GM13977 (cell line): Measurements from ENCODE around the gene PIEZO1.

Experiments used
- DNase-seq: peaks from one replicate; pipeline ENCODE4 v3.0.0; 2012; ENCODE audit warnings: low spot score
- CTCF ChIP-seq: IDR thresholded peaks from 2 replicates; pipeline ENCODE4 v1.5.1; 2012; ENCODE audit warnings: mild to moderate bottlenecking, control low read depth; ENCODE audit not compliant: insufficient read depth; ENCODE audit errors: extremely low read depth, missing control alignments
- in situ Hi-C: fragments of 300-500 bp; cut with MboI; formaldehyde crosslinking; loops from one replicate; pipeline ENCODE4 v1.12.0; 2022; ENCODE audit warnings: low sequenced_read_pairs, low pct_unique_long_range_greater_than_20kb, mixed read lengths, inconsistent platforms; ENCODE audit not compliant: unreplicated experiment

PIEZO1 gene

GRCh38 chr16:88761143-88761534, 23.9 kb downstream of the PIEZO1 start:
- no peak for DNase-seq
- in situ Hi-C loops = no loop called here
- no peak for TF ChIP-seq CTCF

GRCh38 chr16:88760424-88761142, 24.4 kb downstream of the PIEZO1 start:
- no peak for TF ChIP-seq CTCF
- in situ Hi-C loops = no loop called here
- DNase-seq = no peak

- in situ Hi-C loops = no loop called here
- no peak for TF ChIP-seq CTCF
- no peak for DNase-seq
Observed at GRCh38 chr16:88759976-88760350, 25.1 kb downstream of the PIEZO1 start.

- no peak for TF ChIP-seq CTCF
- in situ Hi-C loops = no loop called here
- no peak for DNase-seq
Observed at GRCh38 chr16:88759245-88759975, 25.6 kb downstream of the PIEZO1 start.

GRCh38 chr16:88758944-88759244, 26.1 kb downstream of the PIEZO1 start:
- in situ Hi-C loops = no loop called here
- no peak for TF ChIP-seq CTCF
- DNase-seq = no peak

GRCh38 chr16:88758227-88758943, 26.6 kb downstream of the PIEZO1 start:
- no peak for DNase-seq
- in situ Hi-C loops = no loop called here
- no peak for TF ChIP-seq CTCF
